MV-4-11 (cell line): ENCODE measurements around the gene C1QTNF9.
A peak's percentile ranks its signal among the peaks of the same experiment; 100 is the strongest.
"Not testable (repeated sequence)": the region's sequence is repeated elsewhere in the genome, so short reads cannot be mapped to it uniquely, and the experiment has no call there.

Source experiments
- DNase-seq: peaks from one replicate; lab custom pipeline; 2025; lab: John Stamatoyannopoulos, UW

Gene C1QTNF9

DNA sequence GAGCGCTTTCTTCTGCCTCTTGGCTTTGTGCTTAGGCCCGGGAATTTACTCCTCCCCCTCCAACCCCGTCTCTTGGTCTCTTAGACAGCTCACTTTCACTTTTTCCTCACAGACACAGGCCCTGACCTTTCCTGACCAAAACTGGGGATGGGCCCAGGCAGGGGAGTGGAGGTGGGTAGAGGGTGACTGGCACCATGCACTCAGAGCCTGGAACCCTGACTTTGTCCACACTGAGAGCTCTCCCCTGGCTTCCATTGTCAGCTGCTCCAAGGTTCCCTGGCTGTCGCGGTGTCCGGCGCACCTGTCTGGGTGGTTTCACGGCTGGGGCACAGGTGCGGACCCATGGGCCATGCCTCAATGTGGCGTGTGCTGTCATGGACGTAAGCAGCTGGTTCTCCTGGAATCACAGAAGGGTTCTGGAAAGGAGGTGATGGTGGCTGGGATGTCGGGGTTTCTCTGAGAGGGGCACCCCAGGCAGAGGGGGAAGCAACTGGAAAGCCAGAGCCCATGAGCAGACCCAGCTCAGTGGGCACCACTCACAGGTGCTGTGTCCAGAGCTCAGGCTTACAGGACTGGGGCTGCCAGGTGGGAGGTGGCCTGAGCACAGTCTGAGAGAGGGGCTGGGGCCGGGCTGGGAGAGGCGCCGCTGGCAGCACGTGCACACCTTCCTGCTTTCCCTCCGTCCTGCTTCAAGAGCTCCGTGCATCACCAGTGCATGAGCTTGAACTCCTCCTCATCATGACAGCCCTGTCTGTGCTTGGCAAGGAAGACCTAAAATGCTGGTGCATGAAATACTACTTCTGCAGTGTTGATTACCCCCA, 28.0 kb upstream of the C1QTNF9 start:
- DNase-seq, result no peak

DNA sequence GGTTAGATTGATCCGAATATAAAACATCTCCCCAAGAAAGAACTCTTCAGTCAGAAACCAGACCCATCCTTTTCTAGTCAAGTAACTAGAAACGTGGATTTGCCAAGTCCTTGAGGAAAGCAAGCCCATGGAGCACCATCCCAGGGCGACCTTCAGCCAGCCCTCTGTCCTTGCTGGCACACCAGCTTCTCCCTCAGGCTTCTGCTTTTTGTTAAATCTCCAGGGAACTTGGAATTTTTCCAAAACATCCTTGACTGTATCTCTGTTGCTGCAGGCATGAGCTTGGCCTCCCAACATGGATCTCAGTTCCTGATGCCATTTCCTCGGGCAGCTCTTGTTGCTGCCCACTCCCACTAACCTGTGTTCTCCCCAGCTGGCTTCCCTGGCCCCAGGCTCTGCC, 27.1 kb upstream of the C1QTNF9 start:
- no peak for DNase-seq

DNA sequence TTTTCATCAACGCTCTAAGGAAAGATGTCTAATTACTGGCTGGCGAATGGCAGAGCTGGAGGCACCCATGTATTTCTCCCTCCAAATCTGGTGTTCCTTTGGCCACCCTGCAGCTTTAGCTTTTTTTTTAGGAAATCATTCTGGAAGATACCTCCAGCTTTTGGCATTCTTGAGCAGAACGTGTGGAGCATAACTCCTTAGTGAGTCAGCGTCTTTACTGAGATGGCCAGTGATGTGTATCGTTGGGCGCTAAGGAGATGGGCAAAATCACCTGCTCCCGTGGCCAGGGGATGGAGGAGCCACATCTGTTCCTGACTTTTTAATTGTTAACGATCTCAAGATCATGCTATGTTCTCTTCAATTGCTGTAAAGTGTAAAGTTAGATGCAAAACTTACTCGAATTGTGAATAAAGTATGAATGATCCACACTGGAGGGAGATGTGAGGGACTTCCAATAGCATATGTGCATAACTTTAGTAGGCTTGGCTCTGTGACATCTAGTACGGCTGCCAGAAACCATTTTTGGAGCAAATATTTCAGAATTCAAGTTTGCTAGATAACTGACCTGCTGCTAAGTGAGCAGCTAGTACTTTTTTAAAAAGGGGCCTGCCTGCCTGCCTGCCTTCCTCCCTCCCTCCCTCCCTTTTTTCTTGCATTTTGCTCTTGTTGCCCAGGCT, 24.4 kb upstream of the C1QTNF9 start:
- no peak for DNase-seq

DNA sequence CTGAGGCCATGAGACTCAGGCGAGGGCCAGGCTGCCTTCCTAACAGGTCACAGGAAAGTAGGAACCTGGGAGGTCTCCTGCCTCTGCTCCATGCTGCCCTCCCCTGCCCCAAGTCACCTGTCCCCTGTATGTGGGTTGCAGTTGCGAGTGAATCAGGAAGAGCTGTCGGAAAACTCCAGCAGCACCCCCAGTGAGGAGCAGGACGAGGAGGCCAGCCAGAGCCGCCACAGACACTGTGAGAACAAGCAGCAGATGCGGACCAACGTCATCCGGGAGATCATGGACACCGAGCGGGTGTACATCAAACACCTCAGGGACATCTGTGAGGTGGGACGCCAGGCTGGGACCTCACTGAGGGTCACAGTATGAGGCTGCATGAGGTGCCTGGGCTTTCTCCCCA, 22.8 kb upstream of the C1QTNF9 start:
- no peak for DNase-seq

DNA sequence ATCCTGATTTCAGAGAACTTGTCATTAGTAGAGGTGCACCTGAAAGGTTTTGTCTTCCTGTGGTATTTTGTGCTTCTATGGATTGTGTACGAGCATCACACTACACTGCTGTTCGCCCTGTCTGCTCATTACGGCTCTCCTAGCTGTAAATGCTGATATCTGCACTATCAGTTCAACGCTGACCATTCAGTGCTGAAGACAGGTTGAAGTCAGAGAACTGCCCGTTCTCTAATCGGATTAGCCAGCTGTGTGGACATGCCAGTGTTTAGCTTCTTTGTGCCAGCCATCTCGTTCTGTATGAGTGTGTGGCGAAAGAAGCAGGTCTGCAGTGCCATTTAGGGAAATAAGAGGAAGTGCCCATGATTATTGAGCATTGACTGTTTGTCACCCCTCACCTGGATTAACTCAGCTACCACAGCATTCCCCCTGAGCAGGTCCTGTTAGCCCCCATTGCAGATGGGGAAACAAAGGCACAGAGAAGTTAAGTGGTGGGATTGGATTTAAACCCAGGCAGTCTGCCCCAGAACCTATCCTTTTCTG, 21.6 kb upstream of the C1QTNF9 start:
- DNase-seq, result peak; percentile 7

DNA sequence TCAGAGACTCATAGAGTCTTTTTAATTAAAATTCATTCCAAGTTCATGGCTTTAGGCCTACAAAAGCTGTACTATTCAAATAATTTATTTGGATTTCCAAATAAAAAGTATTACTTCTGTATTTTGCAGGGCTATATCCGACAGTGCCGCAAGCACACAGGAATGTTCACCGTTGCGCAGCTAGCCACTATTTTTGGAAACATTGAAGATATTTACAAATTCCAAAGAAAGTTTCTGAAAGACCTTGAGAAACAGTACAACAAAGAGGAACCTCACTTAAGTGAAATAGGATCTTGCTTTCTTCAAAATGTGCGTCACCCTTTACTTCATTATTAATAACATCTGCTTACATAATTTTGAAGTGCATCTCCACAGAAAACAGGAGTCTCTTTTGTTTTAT, 20.5 kb upstream of the C1QTNF9 start:
- peak; percentile 66 for DNase-seq

DNA sequence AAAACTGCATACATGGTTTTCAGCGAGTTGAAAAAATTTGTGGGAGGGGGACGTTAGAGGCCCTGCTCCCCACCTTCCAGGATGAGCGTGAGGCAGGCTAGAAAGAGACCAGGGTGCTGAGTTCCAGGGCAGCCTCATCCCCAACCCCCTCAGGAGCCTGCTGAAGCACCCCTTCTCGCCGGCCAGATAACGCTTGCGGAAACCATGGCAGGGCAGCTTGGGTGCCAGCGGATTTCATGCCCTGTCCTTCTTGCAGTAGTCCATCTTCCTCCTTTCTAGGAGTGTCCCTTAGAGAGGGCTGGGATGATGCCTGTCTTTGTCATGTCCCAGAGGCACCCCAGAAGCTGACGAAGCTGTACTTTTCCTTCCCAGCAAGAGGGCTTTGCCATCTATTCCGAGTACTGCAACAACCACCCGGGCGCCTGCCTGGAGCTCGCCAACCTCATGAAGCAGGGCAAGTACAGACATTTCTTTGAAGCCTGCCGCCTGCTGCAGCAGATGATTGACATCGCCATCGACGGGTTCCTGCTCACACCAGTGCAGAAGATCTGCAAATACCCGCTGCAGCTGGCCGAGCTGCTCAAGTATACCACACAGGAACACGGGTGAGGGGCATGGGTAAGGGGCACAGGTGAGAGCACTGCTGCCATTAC, 19.0 kb upstream of the C1QTNF9 start:
- DNase-seq, result no peak

DNA sequence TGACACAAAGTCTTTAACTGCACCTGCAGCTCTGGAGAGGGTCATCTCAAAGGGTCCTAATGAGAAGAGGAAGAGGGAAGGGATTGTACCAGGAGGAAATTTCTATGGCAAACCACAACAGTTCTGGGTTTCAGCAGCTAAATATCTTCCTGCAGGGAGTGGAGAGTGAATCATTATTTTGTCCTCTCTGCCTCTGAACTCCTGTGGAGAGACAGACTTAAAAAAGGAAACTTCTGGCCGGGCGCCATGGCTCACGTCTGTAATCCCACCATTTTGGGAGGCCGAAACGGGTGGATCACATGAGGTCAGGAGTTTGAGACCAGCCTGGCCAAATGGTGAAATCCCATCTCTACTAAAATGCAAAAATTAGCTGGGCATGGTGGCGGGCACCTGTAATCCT, 16.9 kb upstream of the C1QTNF9 start:
- DNase-seq, result no peak

DNA sequence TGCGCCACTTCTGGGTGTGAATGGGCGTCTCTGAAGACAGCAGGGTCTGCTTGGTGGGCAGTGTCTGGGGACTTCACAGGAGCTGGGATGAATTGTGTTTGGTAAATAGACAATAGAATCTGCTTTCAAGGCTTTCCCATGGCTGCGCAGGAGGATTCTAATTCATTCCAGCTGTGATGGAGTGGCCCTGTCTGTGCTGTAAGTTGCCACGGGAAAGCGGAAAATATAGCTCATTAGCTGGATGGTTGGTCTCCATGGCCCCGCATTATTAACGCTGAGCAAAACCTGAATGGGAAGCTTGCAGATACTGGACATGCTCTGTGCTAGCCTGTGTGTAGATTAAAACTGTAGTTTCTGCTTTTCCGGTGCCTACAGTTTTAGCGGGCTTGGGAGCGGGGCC, 15.6 kb upstream of the C1QTNF9 start:
- DNase-seq, result no peak

DNA sequence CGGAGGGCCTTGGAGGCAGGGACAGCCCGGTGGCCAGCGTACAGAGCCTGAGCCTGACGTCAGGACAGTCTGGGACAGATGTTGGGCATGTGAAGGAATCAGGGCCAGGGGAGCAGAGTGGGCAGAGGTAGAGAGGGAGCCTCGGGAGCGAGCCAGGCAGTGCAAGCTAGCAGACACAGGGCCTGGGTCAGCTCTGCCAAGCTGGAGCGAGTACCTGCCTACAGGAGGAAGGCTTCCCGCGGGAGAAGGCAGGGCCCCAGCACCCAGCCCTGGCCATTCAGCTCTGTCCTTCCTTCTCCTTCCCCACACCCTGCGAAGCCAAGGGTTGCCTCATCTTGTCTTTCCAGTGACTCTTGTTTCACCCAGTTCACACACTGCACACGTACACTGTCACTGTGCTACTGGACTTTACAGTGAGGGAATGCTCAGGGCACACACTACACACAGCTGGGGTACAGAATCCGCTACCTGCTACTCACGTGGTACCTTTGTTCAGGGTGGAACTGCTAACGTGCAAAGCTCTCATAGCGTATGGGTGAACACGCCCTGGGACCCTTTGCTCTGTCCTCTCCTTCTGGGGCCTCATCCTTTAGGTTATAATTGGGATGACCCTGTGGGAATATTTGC, 9.8 kb upstream of the C1QTNF9 start:
- DNase-seq, result no peak

DNA sequence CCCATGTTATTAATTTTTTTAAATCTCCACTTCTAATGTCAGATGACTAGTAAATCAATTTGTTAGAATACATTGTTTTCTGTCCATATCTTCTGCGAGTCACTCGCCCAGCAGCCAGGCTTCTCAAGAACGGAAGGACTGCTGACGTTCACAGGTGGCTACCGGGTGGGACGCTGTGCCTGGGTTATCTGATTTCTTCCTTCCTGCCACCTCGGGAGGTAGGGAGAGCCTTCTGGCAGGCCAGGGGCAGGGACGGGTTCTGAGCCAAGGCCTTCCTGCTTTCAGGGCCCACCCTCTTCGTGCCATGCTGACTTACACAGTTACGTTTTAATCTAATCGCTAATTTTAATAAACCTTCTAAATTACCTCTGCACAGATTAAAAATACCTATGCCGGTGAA, 7.9 kb upstream of the C1QTNF9 start:
- DNase-seq, result no peak

DNA sequence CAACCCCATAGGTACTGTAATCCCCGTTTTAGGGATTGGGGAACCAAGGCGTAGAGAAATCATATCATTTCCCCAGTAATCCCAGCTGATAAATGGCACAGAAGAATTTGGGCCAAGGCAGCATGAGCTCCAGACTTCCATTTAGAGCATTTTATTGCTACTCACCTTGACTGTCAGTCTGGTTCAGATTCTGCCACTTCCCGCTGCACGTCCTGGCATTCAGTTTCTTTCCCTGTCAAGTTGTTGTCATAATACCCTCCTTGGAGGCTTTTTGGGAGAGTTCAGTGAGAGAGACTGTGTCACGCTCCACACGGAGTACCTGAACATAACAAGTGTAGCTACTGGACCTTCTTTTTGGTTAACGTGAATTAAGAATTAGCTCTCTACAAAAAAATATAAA, 7.5 kb upstream of the C1QTNF9 start:
- no peak for DNase-seq

DNA sequence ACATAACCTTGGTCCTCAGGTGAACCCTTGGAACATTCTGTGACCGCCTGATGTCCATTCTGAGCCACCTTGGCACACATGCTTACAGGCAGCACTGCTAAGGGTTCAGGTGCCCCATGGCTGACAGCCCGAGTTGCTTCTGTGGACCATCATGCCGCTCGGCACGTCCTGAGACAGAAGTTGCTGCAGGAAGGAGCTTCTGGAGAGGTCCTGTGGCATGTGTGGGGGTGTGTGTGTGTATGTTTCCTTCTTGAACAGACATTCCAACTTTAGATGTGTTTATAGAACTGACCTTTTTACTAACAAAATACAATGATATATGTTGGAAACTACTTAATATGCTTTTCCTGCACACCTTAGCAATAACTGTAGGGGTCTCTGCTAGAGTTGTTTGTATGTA, 4.8 kb upstream of the C1QTNF9 start:
- no peak for DNase-seq

DNA sequence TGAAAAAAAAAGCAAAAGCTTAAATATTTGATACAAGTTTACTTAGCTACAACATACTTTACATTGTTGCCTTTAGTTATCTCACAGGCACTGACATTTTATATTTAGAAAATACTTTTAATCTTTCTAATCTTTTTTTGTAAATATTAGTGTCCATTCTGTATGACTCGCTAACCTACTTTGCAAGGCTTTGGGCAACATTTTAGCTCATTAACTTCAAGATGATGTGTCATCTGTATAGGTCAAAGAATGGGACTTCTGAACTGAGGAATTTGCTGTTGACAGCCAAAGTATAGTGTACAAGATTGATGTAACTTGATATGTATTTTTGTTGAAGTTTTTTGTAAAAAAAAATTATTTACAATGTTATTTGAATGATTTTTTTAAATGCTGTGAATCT, 2.7 kb upstream of the C1QTNF9 start:
- DNase-seq, result no peak

DNA sequence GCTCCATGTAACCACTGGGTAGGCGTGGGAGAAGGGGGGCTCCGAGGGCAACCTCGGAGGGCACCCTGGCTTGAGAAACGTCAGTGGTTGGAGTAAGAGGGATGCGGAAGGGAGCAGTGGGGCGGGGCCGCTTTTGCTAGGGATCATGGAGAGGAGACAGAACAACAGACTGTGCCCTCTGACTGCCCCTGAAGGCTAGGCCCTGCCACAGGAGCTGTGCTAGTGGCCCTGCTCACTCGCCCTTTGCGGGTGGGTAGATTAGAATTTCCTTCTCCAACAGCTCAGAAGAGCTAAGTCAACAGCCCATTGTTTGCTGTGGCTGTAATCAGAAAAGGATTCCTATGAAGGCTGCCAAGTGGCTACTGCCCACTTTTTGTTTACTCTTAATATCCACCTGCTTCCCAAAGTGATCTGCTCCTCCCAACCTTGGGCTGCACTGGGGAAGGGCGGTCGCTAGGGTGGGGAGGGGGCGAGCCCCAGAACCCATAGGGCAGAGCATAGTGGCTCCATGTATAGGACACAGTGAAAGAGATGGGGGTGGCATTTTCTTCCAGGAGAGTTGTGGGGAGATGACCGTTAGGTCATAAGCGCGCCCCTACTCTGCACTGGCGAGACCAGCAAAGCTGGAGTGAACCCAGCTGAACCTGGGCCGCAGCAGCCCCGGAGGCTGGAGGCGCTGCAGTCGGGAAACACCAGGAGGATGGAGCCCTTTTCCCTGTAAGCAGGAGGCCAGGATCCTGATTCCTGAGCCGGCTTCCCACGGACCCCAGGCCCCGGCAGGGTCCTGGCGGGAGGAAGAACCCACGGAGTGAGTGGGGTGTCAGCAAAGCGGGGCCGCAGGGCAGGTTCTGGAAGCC, 1.9 kb upstream of the C1QTNF9 start:
- DNase-seq, result no peak

DNA sequence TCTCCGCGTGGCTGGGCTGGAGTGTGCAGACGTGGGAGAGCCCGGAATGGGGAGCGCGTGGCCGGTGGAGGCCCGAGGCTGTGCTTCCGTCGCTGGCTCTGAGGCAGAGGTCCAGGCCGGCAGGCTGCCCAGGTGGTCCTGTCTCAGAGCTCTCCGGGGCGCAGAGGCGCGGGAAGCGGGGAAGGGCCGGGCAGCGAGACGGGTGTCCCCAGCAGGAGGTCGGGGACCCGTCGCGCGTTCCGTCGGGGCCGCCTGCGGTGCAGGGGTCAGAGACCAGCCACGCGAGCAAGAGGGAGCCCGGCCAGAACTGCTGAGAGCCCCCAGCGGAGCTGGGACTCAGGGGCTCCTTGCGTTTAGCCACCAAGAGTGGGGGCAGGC, 1.3 kb upstream of the C1QTNF9 start:
- DNase-seq, result no peak

DNA sequence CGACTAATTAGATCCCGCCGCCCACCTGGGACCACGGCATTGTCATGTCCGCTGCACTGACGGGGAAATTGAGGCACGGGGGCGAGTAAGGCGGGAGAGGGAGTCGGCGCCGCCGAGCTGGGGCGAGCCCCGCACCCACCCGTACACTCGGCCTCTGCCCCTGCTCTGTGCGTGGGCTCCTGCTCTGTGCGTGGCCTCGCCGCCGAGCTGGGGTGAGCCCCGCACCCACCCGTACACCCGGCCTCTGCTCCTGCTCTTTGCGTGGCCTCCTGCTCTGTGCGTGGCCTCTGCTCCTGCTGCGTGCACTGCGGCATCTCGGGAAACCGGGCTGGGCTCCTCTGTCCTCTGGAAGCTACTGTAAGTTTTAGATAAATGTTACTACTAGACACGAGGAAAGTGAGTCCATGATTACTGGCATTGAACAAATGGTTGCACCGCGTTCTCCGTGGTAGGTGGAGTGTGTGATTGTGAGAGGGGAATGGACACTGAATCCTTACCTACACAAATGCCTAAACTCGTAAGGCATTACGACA, 826 bp upstream of the C1QTNF9 start:
- DNase-seq, result no peak

DNA sequence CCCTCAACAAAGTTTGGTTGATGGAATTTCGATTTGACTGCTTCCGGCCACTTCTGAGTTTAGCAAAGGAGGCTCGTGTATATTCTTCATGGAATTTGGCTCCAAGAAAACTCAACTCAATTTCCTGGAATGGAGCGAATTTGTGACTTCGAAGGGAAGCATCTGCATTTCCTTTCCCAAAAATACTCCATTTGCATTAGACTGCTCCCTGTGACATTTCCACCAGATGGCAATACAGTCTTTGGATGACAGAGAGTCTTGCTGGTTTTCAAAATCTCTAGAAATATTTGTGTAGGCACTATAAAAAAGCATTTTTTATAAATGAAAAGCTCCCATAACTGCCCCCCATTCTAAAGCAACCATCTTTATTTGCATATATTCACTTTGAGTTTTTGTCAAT, 4.1 kb downstream of the C1QTNF9 start:
- DNase-seq, result no peak

DNA sequence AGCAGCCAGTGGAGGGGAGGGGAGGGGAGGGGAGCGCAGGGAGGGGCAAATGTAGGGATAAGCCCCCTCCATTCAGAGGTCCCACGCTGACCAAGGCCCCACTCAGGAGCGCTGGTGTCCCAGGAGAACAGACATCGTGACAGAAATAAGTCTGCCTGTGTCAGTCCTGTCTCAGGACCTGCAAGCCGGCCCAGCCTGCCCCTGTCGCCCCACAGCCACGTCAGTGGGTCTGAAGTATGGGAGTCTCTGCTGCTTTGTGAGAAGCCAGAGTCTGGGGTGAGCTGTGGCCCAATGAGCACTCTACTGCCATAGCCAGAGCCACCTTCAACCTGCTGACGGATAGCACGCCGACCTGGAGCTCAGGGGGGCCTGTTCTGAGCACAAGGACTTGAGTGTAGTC, 8.5 kb downstream of the C1QTNF9 start:
- DNase-seq, result not testable (repeated sequence)

DNA sequence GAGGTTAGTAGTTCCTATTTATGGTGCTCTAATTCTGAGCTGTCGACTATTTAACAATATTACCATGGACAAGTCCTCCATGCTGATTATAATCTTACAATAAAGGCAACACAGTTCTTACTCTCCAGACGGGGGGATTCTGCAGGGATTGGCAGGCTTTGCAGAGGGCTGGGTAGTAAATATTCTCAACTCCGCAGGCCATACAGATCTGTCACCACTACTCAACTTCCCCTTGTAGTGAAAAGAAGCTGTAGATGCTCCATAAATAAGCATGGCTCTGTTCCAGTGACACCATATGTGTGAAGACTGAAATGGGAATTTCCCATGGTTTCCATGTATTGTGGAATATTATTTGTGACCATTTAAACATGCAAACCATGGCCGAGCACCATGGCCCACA, 9.5 kb downstream of the C1QTNF9 start:
- DNase-seq, result not testable (repeated sequence)

DNA sequence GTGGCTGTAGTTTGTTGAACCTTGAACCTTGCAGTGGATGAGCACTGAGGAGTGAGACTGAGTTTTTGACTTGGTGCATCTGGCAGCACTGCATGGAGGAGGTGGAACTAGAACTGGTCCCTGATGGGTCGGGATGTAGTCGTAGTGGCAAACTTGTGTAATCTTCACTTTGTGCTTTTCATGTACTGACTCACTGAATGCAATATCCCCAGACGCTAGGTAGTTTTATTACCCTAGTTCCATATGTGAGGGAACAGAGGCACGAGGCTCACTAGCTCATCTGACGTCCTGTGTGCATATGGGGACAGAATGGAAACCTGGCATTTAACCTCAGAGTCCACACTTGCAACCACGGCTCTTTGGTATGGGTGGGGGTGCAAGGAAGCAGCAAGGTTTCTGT, 10.3 kb downstream of the C1QTNF9 start:
- DNase-seq, result not testable (repeated sequence)
